HFFc6 (cell line): ENCODE measurements around the gene POMC. TPM values are rescaled to one million over a fixed set of nuclear protein-coding genes. Genes with fewer than 3 reads are reported as not detected.

ENCODE experiments used
- DNase-seq: peaks from one replicate; pipeline ENCODE4 v3.0.0-alpha.2; 2018
- H3K27ac Mint-ChIP-seq: 2 replicates; pipeline ENCODE4 v1.8.0; 2020; ENCODE audit warnings: mild to moderate bottlenecking, mixed read lengths
- H3K27me3 Mint-ChIP-seq: 2 replicates; pipeline ENCODE4 v1.8.0; 2021; ENCODE audit warnings: mild to moderate bottlenecking, moderate library complexity, mixed read lengths; ENCODE audit not compliant: insufficient read depth
- H3K36me3 Mint-ChIP-seq: 2 replicates; pipeline ENCODE4 v1.8.0; 2021; ENCODE audit warnings: low read depth, mixed read lengths
- H3K4me1 Mint-ChIP-seq: 2 replicates; pipeline ENCODE4 v1.8.0; 2020; ENCODE audit warnings: low read depth, mixed read lengths
- H3K4me3 Mint-ChIP-seq: 2 replicates; pipeline ENCODE4 v1.8.0; 2020; ENCODE audit warnings: mild to moderate bottlenecking, moderate library complexity, mixed read lengths
- H3K9me3 Mint-ChIP-seq: 2 replicates; pipeline ENCODE4 v1.8.0; 2020; ENCODE audit warnings: mild to moderate bottlenecking, mixed read lengths
- CTCF ChIP-seq: fragments of 200-600 bp; sonication (generic); IDR thresholded peaks from 2 replicates; pipeline ENCODE4 v1.5.0; 2021; ENCODE audit warnings: antibody characterized with exemption, mild to moderate bottlenecking
- total RNA-seq, 6 experiments: library from RNA; stranded (reverse); fragmentation: NEBNext Ultra II Directional; extraction: Animal tissue kit (Norgen Biotek cat#: 25700); gene quantifications; 2 replicates in 1 of 6; 3 replicates in 5 of 6; pipeline ENCODE4 v1.2.3, GENCODE V29; 2021

POMC gene
- total RNA-seq, 6 experiments from 2014 or later: not detected

GRCh38 chr2:25176541-25177181, 8.3 kb upstream of the POMC start:
- peaks cover under 1% of the 10 kb centered on the region; the same call in 1 of the 2 replicates for H3K9me3 Mint-ChIP-seq
- H3K4me1 Mint-ChIP-seq: no peaks in the 10 kb centered on the region
- no peaks in the 10 kb centered on the region for H3K36me3 Mint-ChIP-seq
- DNase-seq: no peak
- H3K4me3 Mint-ChIP-seq: no peak overlapping the region
- no peak for TF ChIP-seq CTCF
- no peak overlapping the region for H3K27ac Mint-ChIP-seq
- peaks cover 23% of the 10 kb centered on the region for H3K27me3 Mint-ChIP-seq

GRCh38 chr2:25176138-25176537, 7.8 kb upstream of the POMC start:
- no peak overlapping the region for H3K27ac Mint-ChIP-seq
- H3K36me3 Mint-ChIP-seq: no peaks in the 10 kb centered on the region
- no peak for TF ChIP-seq CTCF
- no peak for DNase-seq
- peaks cover 23% of the 10 kb centered on the region for H3K27me3 Mint-ChIP-seq
- H3K4me1 Mint-ChIP-seq: no peaks in the 10 kb centered on the region
- H3K4me3 Mint-ChIP-seq: no peak overlapping the region
- H3K9me3 Mint-ChIP-seq: no peaks in the 10 kb centered on the region

GRCh38 chr2:25174192-25174861, 5.9 kb upstream of the POMC start:
- TF ChIP-seq CTCF: no peak
- Mint-ChIP-seq H3K4me1 (no peaks in the 10 kb centered on the region), H3K27ac (no peak overlapping the region), H3K9me3 (no peaks in the 10 kb centered on the region), H3K27me3 (peaks cover 33% of the 10 kb centered on the region), H3K4me3 (no peak overlapping the region), H3K36me3 (no peaks in the 10 kb centered on the region)
- DNase-seq: no peak

- no peak for DNase-seq
- TF ChIP-seq CTCF: no peak
- no peaks in the 10 kb centered on the region for H3K4me1 Mint-ChIP-seq
- peaks cover 39% of the 10 kb centered on the region for H3K27me3 Mint-ChIP-seq
- no peak overlapping the region for H3K4me3 Mint-ChIP-seq
- no peaks in the 10 kb centered on the region for H3K36me3 Mint-ChIP-seq
- H3K27ac Mint-ChIP-seq: no peak overlapping the region
- H3K9me3 Mint-ChIP-seq: no peaks in the 10 kb centered on the region
These were observed 5.3 kb upstream of the POMC start for GRCh38 chr2:25173719-25174118.

GRCh38 chr2:25170888-25171287, 2.5 kb upstream of the POMC start:
- no peak overlapping the region for H3K4me3 Mint-ChIP-seq
- H3K27me3 Mint-ChIP-seq: peaks cover 48% of the 10 kb centered on the region
- no peak overlapping the region for H3K27ac Mint-ChIP-seq
- no peak for TF ChIP-seq CTCF
- H3K4me1 Mint-ChIP-seq: no peaks in the 10 kb centered on the region
- no peak for DNase-seq
- no peaks in the 10 kb centered on the region for H3K36me3 Mint-ChIP-seq
- no peaks in the 10 kb centered on the region for H3K9me3 Mint-ChIP-seq
